GM19324 (cell line): ENCODE results near the gene EMD.
"Not testable (repeated sequence)": the region's sequence is repeated elsewhere in the genome, so short reads cannot be mapped to it uniquely, and the experiment has no call there.

Experiments
- ATAC-seq: cut with Tn5 transposase; IDR thresholded peaks from one replicate; pipeline ENCODE4 v1.9.1; 2021; ENCODE audit warnings: mild to moderate bottlenecking, moderate library complexity; ENCODE audit not compliant: unreplicated experiment, low FRiP score

The EMD gene

DNA sequence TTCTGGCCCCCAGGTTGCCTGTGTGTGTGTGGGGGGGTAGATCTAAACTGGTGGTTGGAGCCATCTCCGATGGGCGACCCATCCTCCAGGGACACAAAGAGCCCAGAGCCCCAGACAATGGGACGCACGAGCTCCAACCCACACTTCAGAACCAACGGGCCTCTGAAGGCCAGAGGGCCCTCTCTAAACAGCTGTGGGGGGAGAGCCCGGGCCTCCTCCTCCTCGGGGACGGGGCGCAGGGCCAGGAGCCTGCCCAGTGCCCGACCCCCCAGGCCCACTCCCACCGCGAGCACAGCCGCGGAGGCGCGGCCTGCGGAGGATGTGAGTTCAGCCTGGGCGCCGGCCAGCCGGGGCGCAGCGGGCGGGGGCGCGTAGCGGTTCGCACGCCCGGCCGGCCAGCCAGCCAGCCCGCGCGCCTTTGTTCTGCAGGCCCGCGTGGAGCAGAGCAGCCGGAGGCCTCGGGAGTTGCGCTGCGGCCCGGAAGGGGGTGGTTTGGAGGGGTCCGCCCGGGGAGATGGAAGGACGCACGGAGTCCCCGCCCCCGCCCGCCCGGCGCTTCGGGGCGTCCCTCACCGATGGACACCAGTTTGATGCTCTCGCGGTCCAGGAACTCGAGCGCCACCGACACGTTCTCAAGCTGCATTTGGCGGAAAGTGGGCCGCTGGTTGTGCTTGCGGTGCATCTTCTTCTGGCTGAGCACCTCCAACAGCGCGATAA, 8.6 kb upstream of the EMD start:
- peak; percentile 2 for ATAC-seq

DNA sequence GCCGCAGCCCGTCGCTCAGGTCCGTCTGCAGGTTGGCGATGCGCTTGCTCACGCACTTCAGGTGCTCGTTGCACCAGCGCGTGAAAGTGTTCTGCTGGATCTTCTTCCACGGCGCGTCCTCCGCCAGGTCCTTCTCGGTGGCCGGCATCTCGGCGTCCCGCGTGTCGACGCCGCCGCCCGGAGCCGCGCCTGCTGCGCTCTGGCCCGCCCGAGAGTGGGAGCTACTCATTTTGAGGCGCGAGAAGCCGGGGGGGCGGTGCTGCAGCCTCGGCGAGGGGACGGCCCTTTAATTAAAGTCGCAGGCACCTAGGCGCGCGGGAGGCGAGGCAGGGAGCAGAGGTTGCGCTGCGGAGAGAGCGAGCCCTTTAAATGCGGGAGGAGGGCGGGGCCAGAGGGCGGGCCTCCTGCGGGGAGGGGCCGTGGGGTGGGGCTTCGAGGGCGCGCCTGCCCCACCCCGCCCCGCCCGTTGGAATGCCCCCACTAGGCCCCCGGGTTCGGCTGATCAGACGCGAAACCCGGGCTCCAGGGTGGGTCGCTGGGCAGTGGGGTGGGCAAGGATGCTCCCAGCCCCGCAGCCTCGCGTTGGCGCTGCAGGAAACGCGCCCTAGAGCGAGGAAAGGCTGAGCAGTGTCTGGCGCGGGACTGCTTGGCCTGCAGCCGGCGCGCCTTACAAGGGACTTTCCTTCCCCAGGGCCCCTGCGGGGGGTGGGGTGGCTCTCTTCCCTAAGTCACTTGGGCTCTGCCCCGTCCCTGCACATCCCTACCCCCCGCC, 7.9 kb upstream of the EMD start:
- peak; percentile 65 for ATAC-seq

DNA sequence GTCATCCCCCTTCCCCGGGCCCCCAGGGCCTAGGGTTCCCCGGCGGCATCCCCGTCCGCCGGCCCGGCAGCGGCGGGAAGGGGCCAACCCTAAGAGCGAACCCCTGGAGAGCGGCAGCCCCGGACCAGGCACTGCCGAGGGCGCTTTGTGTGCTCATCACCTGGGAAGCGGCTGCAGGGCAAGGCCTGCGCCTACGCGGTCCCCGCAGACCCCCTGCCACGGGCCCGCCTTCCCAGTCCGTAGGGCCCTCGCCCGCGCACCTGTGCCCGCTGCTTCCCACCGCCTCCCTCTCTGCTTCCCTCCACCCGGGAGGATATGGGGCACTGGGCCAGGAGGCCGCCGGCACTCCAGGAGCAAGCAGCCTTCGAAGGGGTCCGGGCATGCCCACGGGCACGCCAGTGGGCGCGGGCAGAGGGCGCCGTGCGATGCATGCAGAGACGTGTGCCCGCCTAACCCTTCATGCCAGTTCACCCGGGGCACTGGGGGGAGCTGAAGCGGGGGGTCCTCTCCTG, 7.2 kb upstream of the EMD start:
- ATAC-seq, result peak; percentile 8

DNA sequence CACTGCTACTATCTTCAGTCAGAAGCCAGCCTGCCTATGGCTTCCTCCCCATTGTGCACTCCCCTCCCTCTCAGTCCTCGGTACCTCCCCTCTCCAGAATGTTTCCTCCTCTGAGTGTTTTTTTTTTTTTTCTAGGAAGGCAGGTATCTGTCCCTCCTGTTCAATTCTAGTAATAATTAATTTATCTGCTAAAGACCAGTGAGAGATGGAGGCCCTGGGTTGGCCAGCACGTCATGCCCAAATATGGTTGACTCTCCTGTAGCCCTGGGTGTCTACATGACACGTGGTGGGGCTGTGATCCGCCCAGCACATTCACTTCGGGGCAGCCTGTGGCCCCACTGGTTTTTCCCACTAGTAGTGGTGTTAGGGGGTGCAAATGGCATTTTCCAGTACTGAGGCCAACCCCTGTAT, 6.5 kb upstream of the EMD start:
- no peak for ATAC-seq

DNA sequence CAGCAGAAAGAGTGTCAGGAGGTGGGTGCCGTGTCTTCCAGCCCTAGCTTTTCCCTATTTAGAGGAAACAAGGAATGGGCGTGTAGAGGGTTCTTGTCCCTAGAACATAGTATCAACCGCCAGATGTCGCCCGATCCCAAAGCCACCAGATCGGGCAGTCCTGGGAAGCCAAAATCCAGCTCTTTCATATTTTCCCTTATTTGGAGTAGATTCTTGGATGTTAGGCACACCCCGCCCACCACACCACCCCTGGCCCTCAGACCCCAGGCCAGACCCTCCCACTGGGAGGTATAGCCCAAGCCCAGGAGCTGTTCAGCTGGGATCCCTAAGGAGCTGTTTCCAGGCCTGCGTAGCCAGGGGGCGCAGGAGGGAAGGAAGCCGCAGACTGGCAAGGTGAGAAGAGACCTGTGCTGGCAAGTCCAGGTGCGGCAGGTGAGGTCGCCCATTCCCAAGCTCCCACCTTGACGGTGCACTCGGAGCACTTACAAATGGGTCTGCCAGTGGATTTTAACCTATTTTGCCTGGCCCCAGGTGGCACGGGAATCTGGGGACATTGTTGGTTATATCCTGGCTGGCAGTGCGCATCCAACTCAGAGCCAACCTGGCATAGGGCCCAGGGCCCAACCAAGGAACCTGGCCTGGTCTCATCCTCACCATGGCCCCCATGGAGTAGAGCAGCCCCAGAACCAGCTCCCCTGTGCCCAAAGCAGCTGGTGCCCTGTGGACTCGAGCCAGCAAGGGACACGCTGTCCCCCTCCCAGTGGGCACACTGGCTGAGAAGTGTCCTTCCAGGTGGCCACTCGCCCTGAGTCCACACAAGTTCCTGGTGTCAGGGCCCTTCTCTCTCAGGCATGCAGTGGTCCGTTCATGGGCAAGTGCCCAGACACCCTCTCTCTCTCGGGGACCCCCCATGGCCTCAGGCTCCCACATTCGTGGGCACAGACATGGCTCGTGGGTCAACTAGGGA, 5.5 kb upstream of the EMD start:
- no peak for ATAC-seq

DNA sequence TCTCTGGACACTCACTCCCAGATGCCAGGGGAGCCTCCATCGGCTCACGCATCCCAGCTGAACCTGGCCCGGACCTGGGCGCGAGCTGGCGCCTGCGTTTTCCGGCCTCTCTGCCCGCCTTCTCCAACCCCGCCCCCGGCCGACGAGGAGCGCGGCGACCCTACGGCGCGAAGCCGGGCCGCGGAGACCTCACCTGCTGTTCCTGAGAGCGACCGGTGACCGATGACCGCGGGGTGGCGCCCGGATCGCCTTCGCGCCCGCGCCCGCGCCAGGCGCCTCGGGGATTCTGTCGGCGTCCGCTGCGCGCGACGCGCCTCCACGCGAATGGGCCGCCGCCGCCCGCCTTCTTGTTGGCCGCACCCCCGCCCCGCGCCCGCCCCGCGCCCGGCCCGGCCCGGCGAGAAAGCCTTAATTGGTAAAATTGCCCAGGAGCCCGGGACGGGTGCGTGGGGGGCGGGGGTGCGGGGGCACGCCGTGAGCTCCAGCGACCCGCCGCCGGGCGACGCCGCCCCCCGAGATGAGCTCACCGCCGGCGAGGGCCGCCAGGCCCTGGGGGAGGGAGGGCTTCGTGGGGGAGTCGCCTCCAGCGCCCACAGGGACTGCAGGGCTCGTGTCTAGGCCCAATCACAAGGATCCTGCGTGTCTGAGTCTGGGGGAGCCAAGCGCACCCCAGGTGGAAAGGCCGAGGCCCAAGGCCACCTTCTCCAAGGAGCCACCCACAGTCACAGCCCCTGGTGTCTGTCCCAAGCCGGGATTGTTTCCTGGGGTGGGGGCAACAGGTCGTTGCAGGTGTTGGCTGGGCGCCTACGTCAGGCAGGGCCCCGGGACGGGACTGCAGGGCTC, 4.6 kb upstream of the EMD start, which contains the start of gene FLNA:
Gene FLNA, minus strand, starts transcription at position 322 of the 843 bp plus-strand sequence. CDS start 3,389 bp downstream, outside the sequence.
- ATAC-seq, result no peak

DNA sequence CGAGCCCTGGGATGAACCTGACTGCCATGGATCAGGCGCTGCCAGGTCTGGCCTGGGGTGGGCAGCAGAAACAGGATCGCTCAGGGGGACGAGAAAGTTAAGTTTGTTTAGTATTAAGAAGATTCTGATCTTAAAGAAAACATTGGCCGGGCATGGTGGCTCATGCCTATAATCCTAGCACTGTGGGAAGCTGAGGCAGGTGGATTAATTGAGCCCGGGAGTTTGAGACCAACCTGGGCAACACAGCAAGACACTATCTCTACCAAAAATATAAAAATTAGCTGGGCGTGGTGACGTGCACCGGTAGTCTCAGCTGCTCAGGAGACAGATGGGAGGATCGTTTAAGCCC, 4.0 kb upstream of the EMD start:
- no peak for ATAC-seq

DNA sequence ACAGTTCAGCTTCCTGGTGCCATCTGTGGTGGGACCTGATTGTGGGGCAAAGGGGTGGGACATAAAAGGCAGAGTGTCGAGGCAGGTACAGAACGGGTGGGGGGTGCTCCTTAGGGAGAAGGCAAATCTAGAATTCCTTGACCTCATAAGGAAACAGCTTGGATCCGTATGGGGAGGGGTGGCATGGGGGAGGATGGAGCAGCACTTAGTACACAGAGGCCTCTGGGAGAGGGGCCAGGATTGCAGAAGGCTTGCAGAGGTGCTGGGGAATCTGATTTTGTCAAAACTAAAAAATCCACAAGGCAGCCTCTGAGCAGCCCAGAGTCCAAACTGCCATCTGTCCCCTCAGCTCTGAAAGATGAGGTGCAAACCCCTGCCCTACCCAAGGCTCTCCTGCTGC, 2.3 kb upstream of the EMD start:
- no peak for ATAC-seq

DNA sequence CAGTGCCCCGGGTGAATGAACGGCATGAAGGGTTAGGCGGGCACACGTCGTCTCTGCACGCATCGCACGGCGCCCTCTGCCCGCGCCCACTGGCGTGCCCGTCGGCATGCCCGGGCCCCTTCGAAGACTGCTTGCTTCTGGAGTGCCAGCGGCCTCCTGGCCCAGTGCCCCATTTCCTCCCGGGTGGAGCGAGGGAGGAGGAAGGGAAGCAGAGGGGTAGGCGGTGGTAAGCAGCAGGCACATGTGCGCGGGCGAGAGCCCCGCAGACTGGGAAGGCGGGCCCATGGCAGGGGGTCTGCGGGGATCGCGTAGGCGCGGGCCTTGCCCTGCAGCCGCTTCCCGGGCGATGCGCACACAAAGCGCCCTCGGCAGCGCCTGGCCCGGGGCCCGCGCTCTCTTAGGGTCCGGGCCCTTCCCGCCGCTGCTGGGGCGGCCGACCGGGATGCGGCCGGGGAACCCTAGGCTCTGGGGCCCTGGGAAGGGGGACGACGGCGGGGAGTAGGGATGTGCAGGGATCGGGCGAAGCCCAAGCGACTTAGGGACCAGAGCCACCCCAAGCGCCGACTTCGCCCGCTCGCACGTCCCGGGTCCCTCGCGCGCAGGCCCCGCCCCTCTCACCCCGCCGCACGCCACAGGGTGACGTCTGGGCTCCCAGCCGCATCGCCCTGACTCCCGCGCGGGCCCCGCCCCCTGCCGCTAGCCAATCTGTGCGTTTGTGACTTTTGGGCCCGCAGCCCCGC, 866 bp upstream of the EMD start:
- ATAC-seq, result no peak

DNA sequence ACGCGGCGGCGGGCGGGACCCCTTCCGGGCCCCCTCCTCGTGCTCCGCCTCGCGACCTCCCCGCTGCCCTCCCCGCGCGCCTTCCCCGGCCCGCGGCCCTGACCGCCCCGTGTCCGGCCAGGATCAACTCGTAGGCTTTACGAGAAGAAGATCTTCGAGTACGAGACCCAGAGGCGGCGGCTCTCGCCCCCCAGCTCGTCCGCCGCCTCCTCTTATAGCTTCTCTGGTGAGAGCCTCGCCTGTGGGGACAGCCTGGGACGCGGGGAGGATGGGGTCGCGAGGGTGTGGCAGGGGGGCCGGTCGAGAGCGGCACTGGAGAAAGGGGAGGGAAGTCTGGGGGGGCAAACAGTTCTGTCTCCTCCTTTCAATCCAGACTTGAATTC, 465 bp downstream of the EMD start:
- no peak for ATAC-seq

DNA sequence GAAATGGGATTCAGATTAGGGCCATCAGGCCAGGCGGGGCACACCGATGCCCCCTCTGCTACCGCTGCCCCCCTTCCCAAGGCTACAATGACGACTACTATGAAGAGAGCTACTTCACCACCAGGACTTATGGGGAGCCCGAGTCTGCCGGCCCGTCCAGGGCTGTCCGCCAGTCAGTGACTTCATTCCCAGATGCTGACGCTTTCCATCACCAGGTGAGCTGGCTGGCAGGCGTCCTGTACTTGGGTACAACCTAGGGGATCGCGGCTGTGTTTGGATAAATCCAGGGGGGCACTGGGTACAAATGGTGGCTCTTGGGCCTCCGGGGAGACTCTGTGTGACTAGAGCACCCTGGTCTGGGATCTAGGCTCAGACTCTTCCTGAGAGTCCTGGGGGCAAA, 1.1 kb downstream of the EMD start:
- ATAC-seq, result no peak

DNA sequence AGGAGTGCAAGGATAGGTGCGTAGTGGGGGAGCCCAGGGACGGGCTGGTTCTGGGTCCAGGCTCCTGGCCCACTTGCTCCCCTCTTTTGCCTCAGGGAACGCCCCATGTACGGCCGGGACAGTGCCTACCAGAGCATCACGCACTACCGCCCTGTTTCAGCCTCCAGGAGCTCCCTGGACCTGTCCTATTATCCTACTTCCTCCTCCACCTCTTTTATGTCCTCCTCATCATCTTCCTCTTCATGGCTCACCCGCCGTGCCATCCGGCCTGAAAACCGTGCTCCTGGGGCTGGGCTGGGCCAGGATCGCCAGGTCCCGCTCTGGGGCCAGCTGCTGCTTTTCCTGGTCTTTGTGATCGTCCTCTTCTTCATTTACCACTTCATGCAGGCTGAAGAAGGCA, 1.7 kb downstream of the EMD start:
- ATAC-seq, result no peak

DNA sequence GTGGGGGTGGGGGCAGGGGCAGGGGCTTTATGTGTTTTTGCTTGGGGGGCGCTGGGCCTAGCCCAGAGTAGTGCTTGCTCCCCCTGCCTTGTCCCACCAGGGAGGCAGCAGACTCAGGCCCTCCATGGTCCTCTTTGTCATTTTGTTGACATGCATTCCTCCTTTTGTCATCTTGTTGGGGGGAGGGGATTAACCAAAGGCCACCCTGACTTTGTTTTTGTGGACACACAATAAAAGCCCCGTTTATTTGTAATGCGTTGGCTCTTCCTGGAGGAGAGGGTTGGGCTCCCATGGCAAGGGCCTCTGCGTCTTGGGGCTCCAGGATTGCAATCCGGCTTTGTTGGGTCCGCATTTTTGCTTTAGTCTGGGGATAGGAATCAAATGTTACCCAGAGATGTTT, 2.2 kb downstream of the EMD start:
- no peak for ATAC-seq

DNA sequence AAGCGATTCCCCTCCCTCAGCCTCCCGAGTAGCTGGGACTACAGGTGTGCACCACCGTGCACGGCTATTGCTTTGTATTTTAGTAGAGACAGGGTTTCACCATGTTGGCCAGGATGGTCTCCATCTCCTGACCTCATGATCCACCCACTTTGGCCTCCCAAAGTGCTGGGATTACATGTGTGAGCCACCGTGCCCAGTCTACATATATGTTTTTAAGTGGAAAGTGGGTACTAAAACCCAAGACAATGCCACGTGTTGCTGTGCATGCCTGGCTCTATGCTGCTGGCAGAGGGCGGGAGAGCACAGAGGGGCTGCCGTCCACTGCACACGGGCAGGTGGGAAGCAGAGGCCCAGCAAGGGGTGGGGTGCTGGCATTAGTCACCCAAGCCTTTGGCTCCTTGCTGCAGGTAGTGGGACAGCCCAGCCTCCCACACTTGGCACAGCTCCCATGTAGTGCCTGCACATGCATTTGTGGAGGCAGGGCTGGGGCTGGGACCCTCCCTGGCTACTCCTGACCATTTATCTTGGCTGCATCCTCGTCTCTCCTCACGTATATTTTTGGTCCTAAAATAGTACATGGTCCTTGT, 3.5 kb downstream of the EMD start:
- ATAC-seq, result no peak

DNA sequence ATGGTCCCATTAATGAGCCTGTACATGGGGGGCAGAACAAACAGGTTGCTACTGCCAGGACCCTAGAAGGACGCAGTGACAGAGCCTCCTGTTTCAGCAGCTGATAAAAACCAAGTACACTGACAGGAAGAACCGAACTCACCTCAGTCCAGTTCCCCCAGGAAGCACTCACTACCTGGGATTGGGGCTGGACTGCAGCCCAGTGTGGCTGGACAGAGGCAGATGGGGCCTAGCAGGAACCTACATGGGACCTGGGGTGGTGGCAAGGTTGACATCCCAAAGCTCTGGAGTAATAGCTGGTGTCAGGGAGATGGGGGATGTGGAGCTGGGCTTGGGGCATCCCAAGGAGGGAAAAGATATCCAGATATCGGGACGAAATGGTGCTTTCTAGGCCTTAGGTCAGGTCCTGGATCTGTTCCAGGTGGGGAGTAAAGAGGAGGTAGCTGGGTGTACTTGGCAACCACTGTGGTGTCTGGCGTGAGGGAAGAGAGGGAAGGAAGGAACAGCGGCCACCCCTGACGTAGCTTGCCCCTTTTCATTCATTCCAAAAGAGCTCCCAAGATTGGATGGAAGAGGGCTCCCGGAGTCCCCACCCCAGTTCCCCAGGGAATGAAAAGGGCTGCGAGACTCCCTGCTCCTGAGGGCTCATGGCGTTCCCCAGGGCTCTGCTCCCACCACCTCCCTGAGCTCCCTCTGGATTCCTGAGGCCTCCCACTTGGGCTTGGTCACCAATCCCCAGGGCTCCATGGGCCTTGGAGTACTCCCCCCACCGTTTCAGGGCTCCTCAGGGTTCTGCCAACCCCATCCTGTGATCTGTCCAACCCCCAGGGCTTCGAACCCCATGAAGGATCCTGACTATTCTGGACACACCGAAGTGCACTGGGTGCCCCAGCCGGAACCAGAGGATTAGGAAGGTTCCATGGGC, 4.5 kb downstream of the EMD start:
- no peak for ATAC-seq

DNA sequence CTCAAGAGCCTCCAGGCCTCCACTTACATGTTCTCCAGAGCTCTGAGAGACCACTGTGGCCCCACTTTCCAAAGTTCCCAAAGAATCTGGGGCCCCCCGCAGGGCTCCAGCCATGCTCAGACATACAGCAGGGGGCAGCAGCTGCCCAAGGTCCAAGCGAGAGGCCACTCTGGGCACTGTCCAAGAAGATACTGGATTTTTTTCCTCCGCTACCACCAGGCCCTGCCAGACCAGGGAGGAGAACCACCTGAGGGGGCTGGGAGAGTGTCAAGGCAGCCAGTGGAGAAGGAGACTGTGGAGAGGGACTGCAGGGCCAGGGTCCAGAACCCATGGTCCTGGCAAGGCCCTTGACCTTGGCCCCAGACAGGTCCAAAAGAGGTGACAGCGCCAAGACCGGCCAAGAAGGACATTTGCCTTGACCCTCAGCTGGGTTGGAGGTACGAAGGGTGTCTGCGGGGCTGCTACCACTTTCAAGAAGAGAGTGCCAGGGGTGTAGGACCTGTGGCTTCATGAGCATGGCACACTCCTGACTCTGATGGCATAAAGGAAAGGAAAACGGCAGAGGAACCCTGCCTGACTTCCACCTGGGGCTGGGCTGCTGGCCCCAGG, 5.3 kb downstream of the EMD start:
- ATAC-seq, result no peak

DNA sequence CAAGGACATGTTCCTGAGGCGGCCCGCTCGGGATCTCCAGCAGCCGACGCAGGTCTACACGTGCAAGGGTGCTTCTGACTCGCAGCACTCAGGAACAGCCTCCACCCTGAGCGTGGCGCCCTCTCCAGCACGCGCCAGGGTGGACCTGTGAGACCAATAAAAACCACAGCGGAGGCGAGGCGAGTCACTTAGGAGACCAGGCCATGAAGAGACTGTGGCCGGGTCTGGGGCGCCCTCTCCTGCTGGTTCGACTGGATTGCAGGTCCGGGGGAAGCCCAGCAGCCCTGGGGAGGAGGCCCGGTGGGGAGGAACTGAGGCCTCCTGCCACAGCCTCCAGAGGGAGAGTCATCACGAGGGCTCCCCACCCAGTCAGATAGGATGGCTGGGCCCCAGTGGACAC, 9.0 kb downstream of the EMD start:
- ATAC-seq, result not testable (repeated sequence)
